GM21737 (cell line): ENCODE measurements around the gene WDR48.

Experiments used
- ATAC-seq: cut with Tn5 transposase; IDR thresholded peaks from one replicate; pipeline ENCODE4 v1.9.1; 2021; ENCODE audit warnings: mild to moderate bottlenecking, moderate library complexity; ENCODE audit not compliant: unreplicated experiment

Gene WDR48

DNA sequence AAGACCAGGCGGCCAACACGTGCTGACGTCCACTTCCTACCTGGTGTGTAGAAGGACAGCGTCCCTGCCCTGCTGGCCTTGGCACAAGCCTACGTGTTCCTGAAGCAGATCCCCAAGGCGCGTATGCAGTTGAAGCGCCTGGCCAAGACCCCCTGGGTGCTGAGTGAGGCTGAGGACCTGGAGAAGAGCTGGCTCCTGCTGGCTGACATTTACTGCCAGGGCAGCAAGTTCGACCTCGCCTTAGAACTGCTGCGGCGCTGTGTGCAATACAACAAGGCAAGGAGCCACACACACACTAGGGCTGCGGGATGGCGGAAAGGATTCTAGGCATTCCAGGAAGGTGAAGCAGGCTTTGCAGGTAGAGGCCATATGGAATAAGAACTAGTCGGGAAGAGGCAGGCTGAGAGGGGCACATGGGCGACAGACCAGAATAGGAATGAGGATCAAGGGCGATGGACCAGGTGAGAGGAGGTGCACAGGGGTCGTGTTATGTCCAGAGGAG, 85.7 kb downstream of the WDR48 start:
- ATAC-seq: no peak

- ATAC-seq: no peak
Observed at GRCh38 chr3:39137991-39138803, 86.4 kb downstream of the WDR48 start.

GRCh38 chr3:39138804-39139415, 87.1 kb downstream of the WDR48 start:
- no peak for ATAC-seq

DNA sequence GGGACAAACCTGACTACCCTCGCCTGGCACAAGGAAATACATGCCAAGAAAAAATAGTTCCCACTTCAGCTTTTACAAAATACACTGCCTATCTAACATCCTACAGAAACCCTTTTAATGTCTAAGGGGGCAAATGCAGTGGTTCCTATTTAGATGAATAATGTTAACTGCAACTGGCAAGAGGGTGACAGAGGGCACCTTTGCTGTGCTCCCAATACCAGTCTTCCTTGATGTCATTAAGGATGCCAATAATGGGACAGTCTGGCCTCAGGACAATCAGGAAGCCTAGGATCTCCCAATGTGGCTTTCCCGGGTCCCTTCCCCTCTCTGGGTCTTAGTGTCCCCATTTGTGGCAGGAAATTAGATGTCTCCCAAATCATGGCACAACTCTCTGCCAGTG, 87.6 kb downstream of the WDR48 start:
- no peak for ATAC-seq

DNA sequence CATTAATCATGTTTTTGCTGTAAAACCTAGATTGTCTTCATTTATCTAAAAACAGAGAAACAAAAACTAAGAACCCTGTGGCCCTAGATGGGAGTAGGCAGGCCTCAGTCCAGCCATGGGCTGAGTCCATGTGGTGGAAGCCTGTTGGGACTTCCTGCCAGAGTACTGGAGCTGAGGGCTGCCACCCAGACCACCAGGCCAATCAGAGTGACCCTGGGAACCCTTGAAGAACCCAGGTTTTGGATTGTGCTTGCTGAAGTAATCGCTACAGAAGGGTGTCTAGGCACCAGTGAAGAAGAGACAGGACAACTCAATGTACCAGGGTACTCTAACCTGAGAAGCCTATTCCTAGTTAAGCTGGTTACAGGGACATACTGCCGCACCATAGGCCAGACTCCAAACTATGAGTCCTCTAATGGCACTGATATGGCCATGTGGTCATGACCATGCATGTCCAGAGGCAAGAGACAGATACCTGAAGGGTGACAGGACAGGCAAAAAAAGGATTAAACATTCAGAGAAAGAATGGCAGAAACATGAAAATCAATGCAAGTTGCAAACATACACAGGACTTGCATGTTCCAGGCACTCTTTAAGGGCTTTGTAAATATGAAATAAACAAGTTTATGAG, 88.6 kb downstream of the WDR48 start:
- ATAC-seq: no peak

DNA sequence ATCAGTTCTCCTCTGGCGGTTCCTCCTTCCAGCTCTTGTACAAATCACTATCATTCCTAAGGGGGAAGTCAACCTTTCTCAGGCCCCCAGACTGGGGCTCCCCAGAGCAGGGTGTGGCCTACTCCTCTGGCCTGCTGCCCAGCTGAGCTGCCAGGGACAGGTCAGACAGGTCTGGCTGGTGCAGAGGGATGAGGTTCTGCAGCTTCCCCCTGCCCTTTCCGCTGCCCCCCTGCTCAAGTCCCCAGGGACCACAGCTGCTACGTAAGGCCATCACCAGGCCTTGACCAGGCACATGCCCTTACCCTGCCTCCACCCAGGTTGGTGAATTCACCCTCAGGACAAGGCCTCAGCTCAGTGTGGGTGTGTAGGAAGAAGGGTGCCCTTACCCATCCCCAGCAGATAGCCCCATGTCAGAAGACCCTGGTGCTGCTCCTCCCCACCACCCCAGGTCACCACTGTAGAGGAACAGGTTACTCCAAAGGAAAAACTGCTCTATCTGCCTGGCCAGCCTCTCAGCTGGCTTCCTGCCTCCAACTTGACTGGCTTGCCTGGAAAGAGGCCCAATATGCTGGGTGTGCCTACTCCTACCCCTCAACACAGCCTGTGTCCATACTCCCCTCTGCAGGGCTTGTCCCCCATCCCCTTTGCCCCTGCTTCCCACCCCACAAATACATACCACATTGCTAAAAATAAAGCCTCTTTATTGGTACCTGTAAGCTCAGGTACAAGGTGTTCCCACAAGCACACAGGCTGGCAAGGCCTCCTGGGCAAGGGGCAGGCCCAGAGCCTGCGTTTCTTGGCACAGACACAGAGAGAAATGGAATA, 89.6 kb downstream of the WDR48 start:
- no peak for ATAC-seq

- ATAC-seq: no peak
Observed at GRCh38 chr3:39142067-39142466, 90.3 kb downstream of the WDR48 start.

DNA sequence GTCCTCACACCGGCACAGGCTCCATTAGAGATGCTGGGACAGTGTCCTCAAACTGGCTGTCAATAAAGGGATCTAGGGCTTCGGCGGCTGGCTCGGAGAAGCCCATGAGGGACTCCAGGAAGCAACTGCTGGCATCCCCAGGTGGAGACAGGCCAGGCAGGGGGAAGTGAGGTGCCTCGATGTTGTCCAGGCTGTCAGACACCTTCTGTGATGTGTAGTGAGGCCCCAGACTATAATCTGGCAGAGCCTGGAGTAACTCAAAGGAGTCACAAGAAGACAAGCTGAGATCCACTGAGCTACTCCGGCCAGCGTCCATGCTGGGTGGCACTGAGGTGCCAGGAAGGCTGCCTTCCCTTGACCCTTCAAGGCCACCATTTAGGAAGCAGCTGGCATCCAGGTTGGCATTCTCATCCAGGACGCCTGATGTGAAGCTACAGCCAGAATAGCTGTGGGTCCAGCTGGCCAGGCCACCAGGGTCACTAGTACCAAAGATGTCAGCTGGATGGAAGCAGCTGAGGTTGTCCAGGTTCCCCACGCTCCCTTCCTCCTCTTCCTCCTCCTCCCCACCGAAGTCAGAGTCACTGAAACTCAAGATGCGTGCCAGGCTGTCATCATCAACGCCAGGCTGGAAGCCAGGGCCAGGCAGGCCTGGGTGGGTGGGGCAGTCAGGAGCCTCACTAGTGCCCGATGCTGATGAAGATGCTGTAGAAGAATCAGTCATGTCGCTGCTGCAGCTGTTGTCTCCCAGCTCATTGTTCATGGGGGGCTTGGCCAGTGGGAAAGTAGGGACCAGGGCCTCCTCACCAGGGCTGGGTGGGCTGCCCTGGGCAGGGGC, 91.5 kb downstream of the WDR48 start:
- ATAC-seq: no peak

- ATAC-seq: no peak
Observed at GRCh38 chr3:39144095-39144747, 92.4 kb downstream of the WDR48 start.

DNA sequence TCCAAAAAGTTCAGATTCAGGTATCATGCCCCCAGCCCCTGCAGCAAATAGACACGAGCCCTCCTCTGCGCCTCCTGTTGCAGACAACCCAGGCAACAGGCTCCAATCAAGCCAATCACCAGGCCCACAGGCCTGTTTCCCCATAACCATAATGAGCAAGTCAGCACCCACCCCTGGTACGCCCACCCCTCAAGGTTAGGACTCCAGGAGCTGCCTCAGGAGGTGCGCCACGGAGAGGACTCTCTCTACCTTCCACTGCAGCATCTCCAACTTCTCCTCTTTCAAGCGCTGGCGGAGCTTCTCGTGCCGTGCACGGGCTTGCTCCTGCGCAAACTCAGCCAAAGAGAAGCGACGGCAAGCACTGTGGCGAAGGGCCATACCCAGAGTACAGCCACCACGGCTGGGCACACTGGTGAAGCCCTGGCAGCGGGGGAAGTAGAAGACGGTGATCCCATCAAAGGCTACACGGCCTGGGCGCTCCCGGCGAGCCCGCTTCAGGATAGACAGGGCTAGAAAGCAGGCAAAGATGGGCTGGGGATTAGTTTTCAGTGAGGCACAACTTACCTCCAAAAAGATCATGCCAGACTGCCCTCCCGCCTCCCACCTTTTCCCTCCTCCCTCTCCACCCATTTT, 93.0 kb downstream of the WDR48 start:
- ATAC-seq: no peak

- ATAC-seq: no peak
Observed at GRCh38 chr3:39146083-39146501, 94.3 kb downstream of the WDR48 start.
